HG03460 (cell line): ENCODE results near the gene THYN1.
A peak's percentile ranks its signal among the peaks of the same experiment; 100 is the strongest.

Source experiments
- ATAC-seq: cut with Tn5 transposase; IDR thresholded peaks from one replicate; pipeline ENCODE4 v1.9.1; 2021; ENCODE audit not compliant: unreplicated experiment

THYN1 gene

GRCh38 chr11:134252346-134253187 is 585 bp downstream of the THYN1 start:
- peak; percentile 25 for ATAC-seq

- no peak for ATAC-seq
Measured at GRCh38 chr11:134250675-134251074, 2.5 kb downstream of the THYN1 start.

- ATAC-seq, result no peak
Measured at GRCh38 chr11:134250246-134250645, 2.9 kb downstream of the THYN1 start.

- ATAC-seq, result no peak
Measured at GRCh38 chr11:134248910-134249480, 4.2 kb downstream of the THYN1 start.

- ATAC-seq, result no peak
Measured at GRCh38 chr11:134246678-134247077, 6.5 kb downstream of the THYN1 start.

- no peak for ATAC-seq
Measured at GRCh38 chr11:134246100-134246499, 7.1 kb downstream of the THYN1 start.

- ATAC-seq, result no peak
Measured at GRCh38 chr11:134245434-134245833, 7.7 kb downstream of the THYN1 start.

- peak; percentile 80 for ATAC-seq
Measured at GRCh38 chr11:134244593-134244992, 8.6 kb downstream of the THYN1 start.

GRCh38 chr11:134243913-134244312 is 9.2 kb downstream of the THYN1 start:
- ATAC-seq, result no peak

GRCh38 chr11:134242376-134242775 is 10.8 kb downstream of the THYN1 start:
- no peak for ATAC-seq

- ATAC-seq, result no peak
Measured at GRCh38 chr11:134240592-134240991, 12.6 kb downstream of the THYN1 start.

- ATAC-seq, result no peak
Measured at GRCh38 chr11:134238956-134239355, 14.2 kb downstream of the THYN1 start.

- ATAC-seq, result no peak
Measured at GRCh38 chr11:134237557-134237922, 15.6 kb downstream of the THYN1 start.

- no peak for ATAC-seq
Measured at GRCh38 chr11:134236834-134237556, 16.2 kb downstream of the THYN1 start.

GRCh38 chr11:134235399-134235798 is 17.8 kb downstream of the THYN1 start:
- no peak for ATAC-seq

- ATAC-seq, result no peak
Measured at GRCh38 chr11:134233729-134234179, 19.4 kb downstream of the THYN1 start.

- no peak for ATAC-seq
Measured at GRCh38 chr11:134231958-134232659, 21.0 kb downstream of the THYN1 start.

- no peak for ATAC-seq
Measured at GRCh38 chr11:134230339-134230738, 22.8 kb downstream of the THYN1 start.

- ATAC-seq, result no peak
Measured at GRCh38 chr11:134229126-134229790, 23.9 kb downstream of the THYN1 start.

GRCh38 chr11:134228625-134229024 is 24.5 kb downstream of the THYN1 start:
- peak; percentile 51 for ATAC-seq
